Cortex of kidney (tissue), 1 donor: ENCODE data around the gene THOC5.

Experiments used
- DNase-seq: peaks from one replicate; lab custom pipeline; 2025; lab: John Stamatoyannopoulos, UW

Gene THOC5

DNA sequence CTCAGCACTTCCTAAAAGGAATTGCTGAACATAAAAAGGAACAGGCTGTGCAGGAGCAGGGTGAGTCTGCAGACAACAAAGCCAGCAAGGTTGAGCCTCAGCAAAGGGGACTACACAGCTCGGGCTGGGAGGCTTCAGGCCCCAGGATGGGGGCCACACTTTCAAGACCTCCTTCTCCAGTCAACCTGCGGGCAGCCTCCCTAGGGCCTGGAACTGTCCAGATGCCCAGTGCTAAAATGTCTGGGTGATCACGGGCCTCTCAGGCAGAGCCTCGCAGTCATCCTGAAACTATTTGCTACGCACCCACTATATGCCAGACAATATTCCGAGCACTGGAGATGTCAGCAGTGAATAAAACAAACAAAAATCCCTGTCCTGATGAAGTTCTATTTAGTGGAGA lies 77.4 kb downstream of the THOC5 start:
- no peak for DNase-seq

DNA sequence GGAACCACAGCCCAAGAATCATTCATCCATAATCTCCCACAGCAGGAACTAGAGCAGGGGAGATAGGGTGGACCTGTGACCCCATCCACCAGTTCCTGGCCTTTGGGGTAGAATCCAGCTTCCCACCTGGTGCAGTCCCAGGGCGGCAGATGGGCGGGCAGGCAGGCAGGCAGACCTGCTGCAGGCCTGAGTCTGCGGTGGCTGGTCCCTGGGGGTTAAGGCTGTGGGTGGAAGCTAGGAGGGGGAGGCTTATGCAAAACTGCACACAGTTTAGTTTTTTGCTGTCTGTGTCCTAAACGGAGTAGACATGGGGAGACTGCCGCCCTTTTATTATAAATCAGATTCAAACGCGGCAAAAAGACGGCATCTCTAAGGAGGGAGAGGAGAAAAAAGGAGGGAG lies 78.0 kb downstream of the THOC5 start:
- no peak for DNase-seq

DNA sequence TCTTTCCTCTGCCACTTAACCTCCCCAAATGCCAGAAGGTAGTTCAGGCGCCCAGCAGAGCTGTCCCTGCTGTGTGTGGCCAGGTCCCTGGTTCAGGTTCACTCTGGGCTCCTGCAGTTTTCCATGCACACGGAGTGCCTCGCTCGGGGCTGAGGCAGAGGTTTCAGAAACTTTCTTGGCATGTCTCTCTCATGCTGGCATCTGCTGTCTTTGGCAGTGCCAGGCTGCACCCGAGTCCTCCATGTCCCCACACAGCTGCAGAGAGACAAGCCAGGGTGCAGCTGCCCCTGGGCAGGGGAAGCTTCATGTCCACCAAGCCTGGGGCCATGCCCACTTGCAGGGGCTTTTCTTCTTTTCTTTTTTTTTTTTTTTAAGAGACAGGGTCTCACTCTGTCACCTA lies 80.6 kb downstream of the THOC5 start:
- no peak for DNase-seq

DNA sequence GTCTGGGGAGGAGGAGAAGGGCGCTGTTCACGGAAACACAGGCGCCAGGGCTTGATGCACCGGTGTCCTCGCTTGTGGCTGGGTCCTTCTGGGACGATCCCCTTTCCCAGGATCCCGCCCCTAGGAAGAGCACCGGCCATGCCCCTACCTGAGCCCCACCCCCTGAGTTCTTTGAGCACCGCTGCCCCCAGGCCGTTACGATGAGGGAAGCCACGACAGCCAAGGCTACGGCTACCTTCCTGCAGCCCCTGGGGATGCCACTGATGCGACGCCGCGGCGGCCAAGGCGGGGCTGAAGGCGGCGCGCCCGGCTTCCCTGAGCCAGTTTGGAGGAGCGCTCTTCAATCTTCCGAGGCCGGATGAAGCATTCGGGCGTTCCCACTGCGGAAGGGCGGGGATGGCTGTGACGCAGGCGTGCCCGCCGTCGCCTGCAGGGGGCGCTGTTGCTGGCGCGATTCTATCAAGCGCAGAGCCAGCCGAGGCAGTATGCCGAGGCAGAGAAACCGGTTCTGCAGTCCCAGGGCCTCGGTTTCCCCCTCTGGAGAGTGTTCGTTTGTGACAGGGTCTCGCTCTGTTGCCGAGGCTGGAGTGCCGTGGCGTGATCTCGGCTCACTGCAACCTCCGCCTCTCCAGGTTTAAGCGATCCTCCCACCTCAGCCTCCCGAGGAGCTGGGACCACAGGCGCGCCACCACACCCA lies 83.2 kb downstream of the THOC5 start:
- no peak for DNase-seq

DNA sequence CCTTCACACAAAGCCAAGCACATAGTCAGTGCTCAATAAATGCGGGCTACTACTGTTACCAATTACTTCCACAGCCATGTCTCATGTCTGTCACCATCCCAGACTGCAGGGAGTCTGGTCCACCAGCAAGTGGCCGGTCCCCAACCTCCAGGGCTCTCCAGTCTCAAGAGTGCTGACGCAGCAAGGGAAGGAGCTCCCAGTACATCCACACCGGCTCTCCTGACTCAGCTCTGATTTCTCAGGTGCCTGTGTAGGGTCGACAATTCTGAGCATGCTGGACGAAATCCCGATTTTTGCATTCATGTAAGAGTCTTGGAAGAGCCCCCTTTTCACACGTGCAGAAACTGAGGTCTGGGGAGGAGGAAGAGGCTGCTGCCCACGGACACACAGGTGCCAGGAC lies 83.8 kb downstream of the THOC5 start:
- DNase-seq = no peak

DNA sequence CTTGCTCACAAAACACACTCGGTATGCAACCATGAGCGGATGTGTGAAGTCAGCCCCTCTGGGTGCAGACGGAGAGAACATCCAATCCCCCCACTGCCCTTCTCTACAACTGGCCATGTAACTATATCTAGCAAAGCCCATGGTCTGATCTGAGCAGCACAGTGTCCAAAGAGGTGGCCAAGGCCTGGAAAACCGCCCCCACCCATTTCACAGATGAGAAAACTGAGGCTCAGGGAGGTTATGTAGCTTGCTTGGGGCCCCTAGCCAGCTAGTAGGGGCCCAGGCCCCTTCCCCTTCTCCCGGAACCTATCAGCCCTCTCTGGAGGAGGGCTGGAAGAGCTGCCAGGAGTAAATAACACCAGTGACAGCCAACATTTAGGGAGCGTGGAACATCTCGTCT lies 89.0 kb downstream of the THOC5 start:
- DNase-seq = no peak

DNA sequence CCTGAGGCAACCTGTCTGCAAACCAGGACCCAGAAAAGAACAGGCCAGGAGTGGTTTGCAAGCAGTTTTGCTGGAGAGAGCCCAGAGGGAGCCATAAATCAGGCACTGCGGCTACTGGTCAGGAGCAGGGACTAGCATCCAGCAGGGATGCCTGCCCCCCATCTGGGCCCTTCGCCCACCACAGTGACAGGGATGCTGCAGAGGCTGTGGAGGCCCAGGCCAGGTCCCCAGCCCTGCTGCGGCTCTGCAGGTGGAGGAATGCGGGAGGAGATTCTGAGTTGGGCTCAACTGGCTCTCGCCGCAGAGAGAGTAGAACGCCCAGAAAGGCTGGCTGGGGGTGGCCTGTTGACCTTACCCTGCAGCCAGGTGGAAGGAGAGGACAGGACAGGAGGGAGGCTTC lies 89.9 kb downstream of the THOC5 start:
- DNase-seq = no peak

DNA sequence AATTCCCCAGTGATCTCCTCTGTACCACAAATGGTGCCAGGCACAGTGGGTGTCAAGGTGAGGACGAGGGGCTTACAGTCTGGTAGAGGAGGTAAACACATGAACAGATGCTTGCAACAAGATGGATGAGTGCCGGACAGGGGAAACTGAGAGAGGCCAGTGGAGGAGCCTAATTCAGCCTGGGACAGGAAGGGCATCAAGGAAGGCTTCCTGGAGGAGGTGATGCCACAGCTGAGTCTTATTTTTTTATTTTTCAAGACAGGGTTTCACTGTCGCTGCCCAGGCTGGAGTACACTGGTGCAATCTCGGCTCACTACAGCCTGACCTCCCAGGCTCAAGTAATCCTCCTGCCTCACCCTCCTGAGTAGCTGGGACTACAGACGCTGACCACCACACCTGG lies 92.3 kb downstream of the THOC5 start:
- no peak for DNase-seq

DNA sequence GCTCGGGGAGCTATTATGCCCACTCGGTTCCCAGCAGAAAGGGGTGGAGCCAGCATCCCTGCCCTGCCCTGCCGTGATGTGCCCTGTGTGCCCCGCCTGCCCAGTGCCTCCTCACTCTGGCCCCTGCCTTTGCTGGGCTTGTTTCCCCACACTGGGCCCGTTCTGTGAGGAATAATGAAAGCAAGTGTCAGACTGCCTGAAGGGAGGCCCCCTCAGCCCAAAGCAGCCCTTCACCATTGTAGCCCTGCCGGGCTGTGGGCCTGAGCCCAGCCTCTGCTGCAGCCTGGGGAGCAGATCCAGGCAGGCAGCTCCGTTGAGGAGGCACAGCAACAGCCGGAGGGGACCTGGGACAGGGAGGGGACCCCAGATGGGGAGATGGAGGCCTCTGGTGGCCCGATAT lies 93.8 kb downstream of the THOC5 start:
- no peak for DNase-seq

DNA sequence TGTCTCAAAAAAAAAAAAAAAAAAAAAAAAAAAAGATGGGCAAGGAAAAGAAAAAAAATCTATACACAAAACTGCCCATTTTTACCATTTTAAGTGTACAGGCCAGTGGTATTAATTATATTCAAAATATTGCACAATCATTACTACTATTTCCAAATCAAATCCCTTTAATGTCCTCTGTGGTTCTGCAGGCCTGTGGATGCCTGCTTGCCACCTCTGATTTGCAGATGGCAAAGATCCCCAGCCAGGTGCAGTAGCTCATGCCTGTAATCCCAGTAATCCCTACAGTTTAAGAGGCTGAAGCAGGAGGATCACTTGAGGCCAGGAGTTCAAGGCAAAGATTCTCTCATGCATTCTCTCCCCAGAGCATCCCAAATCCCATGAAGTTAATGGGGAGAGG lies 95.0 kb downstream of the THOC5 start:
- no peak for DNase-seq

DNA sequence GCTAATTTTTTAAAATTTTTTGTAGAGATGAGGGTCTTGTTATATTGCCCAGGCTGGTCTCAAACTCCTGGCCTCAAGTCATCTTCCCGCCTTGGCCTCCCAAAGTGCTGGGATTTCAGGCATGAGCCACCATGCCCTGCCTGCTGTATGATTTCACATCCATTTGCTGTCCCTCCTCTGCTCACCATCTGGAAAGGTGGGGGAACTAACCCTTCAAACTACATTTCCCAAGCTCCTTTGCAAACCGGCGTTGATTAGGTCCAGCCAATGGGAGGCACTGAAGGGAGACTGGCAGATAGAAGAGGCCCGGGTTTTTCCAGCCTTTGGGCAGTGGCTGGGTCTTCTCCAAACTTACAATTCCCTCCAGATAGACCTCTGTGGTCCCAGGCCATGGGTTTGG lies 95.8 kb downstream of the THOC5 start:
- no peak for DNase-seq

DNA sequence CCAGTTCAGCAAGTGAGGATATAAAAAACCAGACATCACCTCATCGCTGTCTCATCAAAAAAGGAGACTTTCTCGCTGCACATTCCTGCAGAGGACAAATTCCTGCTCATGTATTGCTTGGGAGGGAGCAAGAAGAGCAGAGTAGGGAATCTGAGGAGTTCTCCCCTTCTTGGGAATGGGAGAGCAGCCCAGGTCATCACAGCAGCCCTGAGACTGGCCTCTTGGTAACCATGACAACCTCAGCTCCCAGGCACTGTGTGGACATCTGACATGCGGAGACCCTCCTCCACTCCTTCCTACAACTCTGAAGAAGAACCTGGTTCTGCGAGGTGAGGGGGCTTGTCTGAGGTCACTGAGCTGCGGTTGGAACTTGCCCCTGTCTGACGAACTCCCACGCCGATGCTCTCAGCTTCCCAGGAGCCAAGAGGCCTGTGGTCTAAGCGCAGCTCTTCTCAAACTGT lies 97.3 kb downstream of the THOC5 start:
- no peak for DNase-seq
